ENCODE measurements around the gene PGM2L1.

Gene PGM2L1

GRCh38 chr11:74429205-74429604 is 31.0 kb upstream of the PGM2L1 start:
- TF ChIP-seq EZH2 (optimal IDR thresholded peaks at IDR 0.05; ENCODE audit: low read depth, low read length): no peak
- TF ChIP-seq EZH2phosphoT487 (IDR thresholded peaks at IDR 0.05; ENCODE audit: low read length): no peak
- TF ChIP-seq, protein P1, sequence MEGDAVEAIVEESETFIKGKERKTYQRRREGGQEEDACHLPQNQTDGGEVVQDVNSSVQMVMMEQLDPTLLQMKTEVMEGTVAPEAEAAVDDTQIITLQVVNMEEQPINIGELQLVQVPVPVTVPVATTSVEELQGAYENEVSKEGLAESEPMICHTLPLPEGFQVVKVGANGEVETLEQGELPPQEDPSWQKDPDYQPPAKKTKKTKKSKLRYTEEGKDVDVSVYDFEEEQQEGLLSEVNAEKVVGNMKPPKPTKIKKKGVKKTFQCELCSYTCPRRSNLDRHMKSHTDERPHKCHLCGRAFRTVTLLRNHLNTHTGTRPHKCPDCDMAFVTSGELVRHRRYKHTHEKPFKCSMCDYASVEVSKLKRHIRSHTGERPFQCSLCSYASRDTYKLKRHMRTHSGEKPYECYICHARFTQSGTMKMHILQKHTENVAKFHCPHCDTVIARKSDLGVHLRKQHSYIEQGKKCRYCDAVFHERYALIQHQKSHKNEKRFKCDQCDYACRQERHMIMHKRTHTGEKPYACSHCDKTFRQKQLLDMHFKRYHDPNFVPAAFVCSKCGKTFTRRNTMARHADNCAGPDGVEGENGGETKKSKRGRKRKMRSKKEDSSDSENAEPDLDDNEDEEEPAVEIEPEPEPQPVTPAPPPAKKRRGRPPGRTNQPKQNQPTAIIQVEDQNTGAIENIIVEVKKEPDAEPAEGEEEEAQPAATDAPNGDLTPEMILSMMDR (IDR thresholded peaks at IDR 0.05; ENCODE audit: low read length): no peak
- no peak for DNase-seq
- Histone ChIP-seq H3K9me3 (replicated peaks; ENCODE audit: insufficient read depth, low read length) (no peaks in the 10 kb centered on the region), H2AFZ (ENCODE audit: low read length) (no peak overlapping the region), H3K27ac (ENCODE audit: low read length) (no peak overlapping the region), H3K9me2 (replicated peaks; ENCODE audit: insufficient read depth, low read length) (no peaks in the 10 kb centered on the region), H3K9ac (ENCODE audit: low read length) (no peak overlapping the region), H3K79me2 (ENCODE audit: low read length) (no peaks in the 10 kb centered on the region), H3K4me2 (ENCODE audit: low read depth, low read length) (no peak overlapping the region), H3K36me3 (replicated peaks; ENCODE audit: insufficient read depth, low read length) (no peaks in the 10 kb centered on the region), H3K4me1 (ENCODE audit: low read length) (no peaks in the 10 kb centered on the region), H4K20me1 (ENCODE audit: insufficient read depth, low read length) (no peaks in the 10 kb centered on the region), H3K27me3 (replicated peaks; ENCODE audit: insufficient read depth, low read length) (no peaks in the 10 kb centered on the region), H3K4me3 (ENCODE audit: low read length) (no peak overlapping the region), H3F3A (ENCODE audit: insufficient read depth, low read length) (no peaks in the 10 kb centered on the region)

DNA sequence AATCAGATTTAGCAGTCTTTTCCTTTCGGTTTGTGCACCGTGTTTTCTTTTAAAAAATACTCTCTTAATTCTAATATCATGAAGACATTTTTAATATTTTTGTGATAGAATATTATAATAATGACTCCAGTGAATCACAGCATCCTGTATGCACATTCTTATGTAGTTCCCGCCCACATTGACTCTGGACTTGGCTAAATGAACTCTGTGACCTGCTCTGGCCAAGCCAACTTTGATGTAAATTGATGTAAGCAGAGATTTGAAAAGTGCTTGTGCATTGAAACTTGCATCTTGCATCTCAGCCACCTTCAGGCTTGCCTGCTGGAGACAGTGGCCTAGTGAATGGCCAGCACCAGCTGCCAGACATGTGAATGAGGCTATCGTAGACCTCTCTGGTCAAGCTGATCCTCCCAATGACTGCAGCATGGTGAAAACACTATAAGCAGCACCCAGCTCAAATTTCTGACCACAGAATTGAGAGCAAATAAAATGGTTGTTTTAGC is 29.2 kb upstream of the PGM2L1 start:
- TF ChIP-seq, protein P1 (IDR thresholded peaks at IDR 0.05; ENCODE audit: low read length): no peak
- no peak for TF ChIP-seq EZH2phosphoT487 (IDR thresholded peaks at IDR 0.05; ENCODE audit: low read length)
- no peak for TF ChIP-seq EZH2 (optimal IDR thresholded peaks at IDR 0.05; ENCODE audit: low read depth, low read length)
- H3K36me3 ChIP-seq (replicated peaks; ENCODE audit: insufficient read depth, low read length): no peaks in the 10 kb centered on the region
- H3K9me2 ChIP-seq (replicated peaks; ENCODE audit: insufficient read depth, low read length): no peaks in the 10 kb centered on the region
- H3K27ac ChIP-seq (ENCODE audit: low read length): no peak overlapping the region
- no peak for DNase-seq
- no peak overlapping the region for H3K4me2 ChIP-seq (ENCODE audit: low read depth, low read length)
- H3K9me3 ChIP-seq (replicated peaks; ENCODE audit: insufficient read depth, low read length): no peaks in the 10 kb centered on the region
- H3K27me3 ChIP-seq (replicated peaks; ENCODE audit: insufficient read depth, low read length): no peaks in the 10 kb centered on the region
- no peaks in the 10 kb centered on the region for H4K20me1 ChIP-seq (ENCODE audit: insufficient read depth, low read length)
- H3K9ac ChIP-seq (ENCODE audit: low read length): no peak overlapping the region
- no peaks in the 10 kb centered on the region for H3K79me2 ChIP-seq (ENCODE audit: low read length)
- no peak overlapping the region for H2AFZ ChIP-seq (ENCODE audit: low read length)
- H3F3A ChIP-seq (ENCODE audit: insufficient read depth, low read length): no peaks in the 10 kb centered on the region
- H3K4me1 ChIP-seq (ENCODE audit: low read length): no peaks in the 10 kb centered on the region
- no peak overlapping the region for H3K4me3 ChIP-seq (ENCODE audit: low read length)

GRCh38 chr11:74425100-74425499 is 26.9 kb upstream of the PGM2L1 start:
- no peak overlapping the region for H3K9ac ChIP-seq (ENCODE audit: low read length)
- no peak overlapping the region for H2AFZ ChIP-seq (ENCODE audit: low read length)
- H3K4me3 ChIP-seq (ENCODE audit: low read length): no peak overlapping the region
- no peak overlapping the region for H3K4me2 ChIP-seq (ENCODE audit: low read depth, low read length)
- H3K36me3 ChIP-seq (replicated peaks; ENCODE audit: insufficient read depth, low read length): no peaks in the 10 kb centered on the region
- no peaks in the 10 kb centered on the region for H3K4me1 ChIP-seq (ENCODE audit: low read length)
- no peaks in the 10 kb centered on the region for H3K79me2 ChIP-seq (ENCODE audit: low read length)
- H3K27me3 ChIP-seq (replicated peaks; ENCODE audit: insufficient read depth, low read length): no peaks in the 10 kb centered on the region
- TF ChIP-seq EZH2 (optimal IDR thresholded peaks at IDR 0.05; ENCODE audit: low read depth, low read length): no peak
- TF ChIP-seq, protein P1 (IDR thresholded peaks at IDR 0.05; ENCODE audit: low read length): no peak
- no peak for TF ChIP-seq EZH2phosphoT487 (IDR thresholded peaks at IDR 0.05; ENCODE audit: low read length)
- H3K27ac ChIP-seq (ENCODE audit: low read length): no peak overlapping the region
- no peaks in the 10 kb centered on the region for H3K9me3 ChIP-seq (replicated peaks; ENCODE audit: insufficient read depth, low read length)
- no peak for DNase-seq
- H4K20me1 ChIP-seq (ENCODE audit: insufficient read depth, low read length): no peaks in the 10 kb centered on the region
- H3K9me2 ChIP-seq (replicated peaks; ENCODE audit: insufficient read depth, low read length): no peaks in the 10 kb centered on the region
- no peaks in the 10 kb centered on the region for H3F3A ChIP-seq (ENCODE audit: insufficient read depth, low read length)
